Natural killer cell treated with Interleukin-12 subunit alpha and Interleukin-12 subunit beta and Interleukin-15 and Interleukin-18, amount 100 ng/mL, for 72 hours (primary cell): ENCODE data around the gene TMEM45B. TPM values are rescaled to one million over a fixed set of nuclear protein-coding genes. Genes with fewer than 3 reads are reported as not detected.

ENCODE experiments used
- ATAC-seq, 2 donors: fragments of 150-1000 bp; cut with Tn5 transposase in 1 of 2; sonication (Bioruptor Pico), chemical (Tn5 transposase) in 1 of 2; 2 replicates each; pipeline ENCODE4 v1.10.0; 2021
- DNase-seq: peaks from one replicate; pipeline ENCODE4 v3.0.0; 2022; ENCODE audit warnings: low spot score
- H3K27ac Mint-ChIP-seq, 2 donors: 1 replicate in 1 of 2; 2 replicates in 1 of 2; pipeline ENCODE4 v1.8.0; 2022; ENCODE audit warnings: mixed read lengths in 2 of 2, mild to moderate bottlenecking in 1 of 2, moderate library complexity in 1 of 2
- H3K27me3 Mint-ChIP-seq, 2 donors: 1 replicate in 1 of 2; 2 replicates in 1 of 2; pipeline ENCODE4 v1.8.0; 2022; ENCODE audit warnings: mixed read lengths in 2 of 2
- H3K36me3 Mint-ChIP-seq: one replicate; pipeline ENCODE4 v1.8.0; 2022; ENCODE audit warnings: mixed read lengths
- H3K4me1 Mint-ChIP-seq, 2 donors: 1 replicate in 1 of 2; 2 replicates in 1 of 2; pipeline ENCODE4 v1.8.0; 2022; ENCODE audit warnings: low read depth in 2 of 2, mixed read lengths in 2 of 2, mild to moderate bottlenecking in 1 of 2
- H3K4me3 Mint-ChIP-seq: one replicate; pipeline ENCODE4 v1.8.0; 2022; ENCODE audit warnings: mixed read lengths
- H3K9me3 Mint-ChIP-seq: 2 replicates; pipeline ENCODE4 v1.8.0; 2022; ENCODE audit warnings: mixed read lengths
- total RNA-seq, 2 donors: library from RNA; stranded (reverse); gene quantifications; one replicate each; pipeline ENCODE4 v1.2.3, GENCODE V29; 2022

Gene TMEM45B
- total RNA-seq, 2 donors from 2014 or later = not detected

DNA sequence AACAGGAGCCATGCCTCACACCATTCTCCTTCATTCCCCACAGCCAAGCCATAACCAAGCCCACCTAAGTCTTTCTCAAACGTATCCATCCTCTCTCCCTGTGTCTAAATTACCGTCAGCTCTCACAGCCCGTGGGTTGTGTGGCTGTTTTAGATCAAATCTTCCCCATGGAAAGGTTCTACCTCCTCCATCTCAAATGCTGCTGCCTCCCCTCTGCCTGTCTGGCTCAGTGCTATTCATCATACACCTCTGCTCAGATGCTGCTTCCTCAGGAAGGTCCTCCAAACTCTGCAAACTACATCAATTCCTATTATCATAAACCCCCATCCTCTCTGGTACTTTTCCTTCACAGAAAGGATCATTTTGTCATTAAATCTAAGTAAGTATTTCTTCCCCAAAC is 64.7 kb downstream of the TMEM45B start:
- DNase-seq (no peak), ATAC-seq (no peak)
- H3K9me3 Mint-ChIP-seq = no peaks in the 10 kb centered on the region
- H3K36me3 Mint-ChIP-seq = peaks cover 46% of the 10 kb centered on the region
- no peak overlapping the region for H3K27ac Mint-ChIP-seq
- no peaks in the 10 kb centered on the region for H3K27me3 Mint-ChIP-seq
- H3K4me3 Mint-ChIP-seq = no peak overlapping the region
- H3K4me1 Mint-ChIP-seq = peaks cover 0 to 4% of the 10 kb centered on the region in 2 donors

GRCh38 chr11:129881570-129882170 is 66.0 kb downstream of the TMEM45B start:
- H3K9me3 Mint-ChIP-seq = no peaks in the 10 kb centered on the region
- peaks cover 0 to 4% of the 10 kb centered on the region in 2 donors for H3K4me1 Mint-ChIP-seq
- H3K27me3 Mint-ChIP-seq = no peaks in the 10 kb centered on the region
- no peak for ATAC-seq
- no peak for DNase-seq
- peaks cover 51% of the 10 kb centered on the region for H3K36me3 Mint-ChIP-seq
- no peak overlapping the region for H3K27ac Mint-ChIP-seq
- H3K4me3 Mint-ChIP-seq = no peak overlapping the region

DNA sequence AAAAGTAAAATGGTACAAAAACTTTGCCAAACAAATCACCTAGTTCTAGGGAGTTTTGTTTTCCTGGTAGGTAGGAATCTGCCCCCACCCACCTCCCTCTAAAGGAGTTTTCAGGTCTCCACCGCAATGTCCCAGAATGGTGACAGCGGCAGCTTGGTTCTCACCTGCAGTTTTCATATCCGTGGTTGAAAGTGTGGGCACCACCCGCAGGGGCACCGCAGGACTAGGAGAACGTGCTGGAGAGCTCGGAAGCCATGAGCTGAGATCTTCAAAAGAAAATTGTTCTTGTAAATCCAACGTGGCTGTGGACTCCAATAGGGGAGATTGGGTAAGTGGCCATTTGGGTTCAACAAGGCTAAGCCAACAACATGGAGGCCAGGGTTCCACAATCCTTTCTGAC is 68.9 kb downstream of the TMEM45B start:
- no peak overlapping the region for H3K27ac Mint-ChIP-seq
- no peak for ATAC-seq
- no peaks in the 10 kb centered on the region for H3K27me3 Mint-ChIP-seq

DNA sequence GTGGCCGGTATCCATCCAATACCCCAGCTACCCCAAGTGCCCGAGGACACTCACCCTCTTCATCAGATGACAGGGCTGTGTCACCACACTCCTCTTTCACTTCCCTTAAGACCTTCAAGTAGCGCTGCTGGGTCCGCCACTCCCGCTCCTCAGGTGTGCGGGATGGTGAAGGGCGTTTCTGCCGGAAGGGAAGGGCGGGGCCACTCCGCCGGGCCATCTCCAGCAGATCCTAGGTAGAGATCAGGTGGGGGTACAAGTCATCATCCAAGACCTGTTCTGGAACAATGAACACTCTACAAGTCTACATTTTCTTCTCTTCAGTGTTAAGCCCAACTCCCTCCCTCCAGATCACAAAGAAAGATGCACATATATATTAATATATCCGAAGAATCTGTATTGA is 69.7 kb downstream of the TMEM45B start:
- DNase-seq (no peak), ATAC-seq (no peak)
- Mint-ChIP-seq H3K4me3 (no peak overlapping the region), H3K27ac (no peak overlapping the region), H3K27me3 (no peaks in the 10 kb centered on the region), H3K9me3 (no peaks in the 10 kb centered on the region), H3K4me1 (no peaks in the 10 kb centered on the region), H3K36me3 (peaks cover 61% of the 10 kb centered on the region)

More for the DNA sequence above, 68.9 kb downstream of the TMEM45B start:
- peaks cover 63% of the 10 kb centered on the region for H3K36me3 Mint-ChIP-seq
- H3K4me3 Mint-ChIP-seq = no peak overlapping the region
- no peak for DNase-seq
- H3K4me1 Mint-ChIP-seq = peaks cover 0 to 2% of the 10 kb centered on the region in 2 donors
- no peaks in the 10 kb centered on the region for H3K9me3 Mint-ChIP-seq

DNA sequence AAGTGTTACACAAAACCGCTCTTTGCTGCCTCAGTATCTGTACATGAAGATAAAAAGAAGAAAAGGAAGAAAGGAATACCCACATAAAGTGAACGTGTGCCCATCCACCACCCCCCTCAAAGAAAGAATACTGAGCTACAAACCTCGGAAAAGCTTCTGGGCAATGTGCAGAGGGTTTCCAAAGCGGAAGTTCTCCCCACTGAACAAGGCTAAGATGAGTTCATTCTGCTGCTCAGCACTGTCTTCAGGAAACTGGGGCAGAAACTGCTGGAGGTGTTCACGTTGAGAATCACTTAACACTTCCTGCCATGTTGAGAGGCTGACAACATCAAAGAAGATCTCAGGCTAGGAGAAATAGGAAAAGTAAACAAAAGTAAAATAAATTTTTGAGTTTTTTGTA is 72.8 kb downstream of the TMEM45B start:
- Mint-ChIP-seq H3K9me3 (no peaks in the 10 kb centered on the region), H3K4me3 (no peak overlapping the region), H3K27me3 (no peaks in the 10 kb centered on the region), H3K36me3 (peaks cover 33% of the 10 kb centered on the region), H3K27ac (no peak overlapping the region), H3K4me1 (peaks cover 5 to 8% of the 10 kb centered on the region in 2 donors)
- no peak for ATAC-seq
- no peak for DNase-seq

GRCh38 chr11:129894278-129895125 is 78.9 kb downstream of the TMEM45B start:
- Mint-ChIP-seq H3K27ac (peak overlapping the region; percentile 83 to 85), H3K9me3 (no peaks in the 10 kb centered on the region), H3K4me3 (peak overlapping the region; percentile 88), H3K36me3 (peaks cover 3% of the 10 kb centered on the region), H3K4me1 (peaks cover 20 to 23% of the 10 kb centered on the region in 2 donors), H3K27me3 (peaks cover 0 to 2% of the 10 kb centered on the region in 2 donors)
- ATAC-seq (peak in 1 of 2 donors; percentile 21), DNase-seq (no peak)

- H3K9me3 Mint-ChIP-seq = no peaks in the 10 kb centered on the region
- ATAC-seq (peak; percentile 99 to 100), DNase-seq (peak; percentile 86)
- peaks cover 6% of the 10 kb centered on the region for H3K36me3 Mint-ChIP-seq
- peak within 1 kb of the TSS; percentile 83 to 85 for H3K27ac Mint-ChIP-seq
- H3K27me3 Mint-ChIP-seq = peaks cover 0 to 2% of the 10 kb centered on the region in 2 donors
- peaks cover 20 to 23% of the 10 kb centered on the region in 2 donors for H3K4me1 Mint-ChIP-seq
- H3K4me3 Mint-ChIP-seq = peak within 1 kb of the TSS; percentile 88
Observed at GRCh38 chr11:129895126-129896041, 79.7 kb downstream of the TMEM45B start, which contains the start of gene NFRKB. TSS of gene NFRKB (minus strand) at chr11:129895578. CDS start at chr11:129892849, 2,729 bp downstream.

GRCh38 chr11:129896062-129896461 is 80.4 kb downstream of the TMEM45B start:
- peaks cover 20 to 23% of the 10 kb centered on the region in 2 donors for H3K4me1 Mint-ChIP-seq
- peaks cover 0 to 2% of the 10 kb centered on the region in 2 donors for H3K27me3 Mint-ChIP-seq
- ATAC-seq = no peak
- DNase-seq = no peak
- peak overlapping the region; percentile 88 for H3K4me3 Mint-ChIP-seq
- H3K9me3 Mint-ChIP-seq = no peaks in the 10 kb centered on the region
- H3K27ac Mint-ChIP-seq = peak overlapping the region; percentile 83
- peaks cover 6% of the 10 kb centered on the region for H3K36me3 Mint-ChIP-seq

GRCh38 chr11:129905402-129905801 is 89.8 kb downstream of the TMEM45B start:
- no peaks in the 10 kb centered on the region for H3K27me3 Mint-ChIP-seq
- no peaks in the 10 kb centered on the region for H3K4me1 Mint-ChIP-seq
- no peak for DNase-seq
- H3K27ac Mint-ChIP-seq = no peak overlapping the region
- ATAC-seq = no peak
- H3K36me3 Mint-ChIP-seq = peaks cover 17% of the 10 kb centered on the region
- no peaks in the 10 kb centered on the region for H3K9me3 Mint-ChIP-seq
- H3K4me3 Mint-ChIP-seq = no peak overlapping the region

Other genes with a start within 250 kb of the TMEM45B start
- 10 to 100 TPM; 34.1 to 45.2 TPM for gene NFRKB, start 79.7 kb downstream of the TMEM45B start, total RNA-seq
- 10 to 100 TPM; 14.6 to 18.7 TPM for gene PRDM10, start 187.0 kb downstream of the TMEM45B start, total RNA-seq